GM23338 (cell line): ENCODE data around the gene HDAC8. TPM values are rescaled to one million over a fixed set of nuclear protein-coding genes. Genes with fewer than 3 reads are reported as not detected.

Source experiments
- ATAC-seq: fragments of 200-7000 bp; cut with Tn5 transposase; 3 replicates; pipeline ENCODE4 v1.9.1; 2020
- DNase-seq: peaks from one replicate; pipeline ENCODE4 v3.0.0-alpha.2; 2015; ENCODE audit warnings: low spot score
- H2AFZ ChIP-seq: fragments of 200-600 bp; sonication (generic); 2 replicates; pipeline ENCODE4 v1.8.0; 2016; ENCODE audit warnings: antibody characterized with exemption, mild to moderate bottlenecking, moderate library complexity
- H3F3A ChIP-seq: fragments of 200-600 bp; sonication (generic); replicated peaks from 2 replicates; pipeline ENCODE4 v1.8.0; 2017; ENCODE audit warnings: antibody characterized with exemption, mixed run types, low read depth
- H3K27ac ChIP-seq: fragments of 200-600 bp; sonication (generic); 2 replicates; pipeline ENCODE4 v1.6.1; 2016; ENCODE audit warnings: low read depth
- H3K27me3 ChIP-seq: fragments of 200-600 bp; sonication (generic); 2 replicates; pipeline ENCODE4 v1.8.0; 2016; ENCODE audit warnings: mild to moderate bottlenecking, mixed run types, moderate library complexity; ENCODE audit not compliant: insufficient read depth
- H3K36me3 ChIP-seq: fragments of 200-600 bp; sonication (generic); 2 replicates; pipeline ENCODE4 v1.8.0; 2016; ENCODE audit warnings: mild to moderate bottlenecking; ENCODE audit not compliant: insufficient read depth
- H3K4me1 ChIP-seq: fragments of 200-600 bp; sonication (generic); 2 replicates; pipeline ENCODE4 v1.8.0; 2016; ENCODE audit warnings: mild to moderate bottlenecking, moderate library complexity; ENCODE audit not compliant: insufficient read depth
- H3K4me2 ChIP-seq: fragments of 200-600 bp; sonication (generic); 2 replicates; pipeline ENCODE4 v1.7.1; 2017; ENCODE audit warnings: mixed run types
- H3K4me3 ChIP-seq: fragments of 200-600 bp; sonication (generic); 2 replicates; pipeline ENCODE4 v1.6.1; 2016; ENCODE audit warnings: mixed run types
- H3K79me2 ChIP-seq: fragments of 200-600 bp; sonication (generic); replicated peaks from 2 replicates; pipeline ENCODE4 v1.8.0; 2017; ENCODE audit warnings: mild to moderate bottlenecking; ENCODE audit not compliant: insufficient read depth
- H3K9me2 ChIP-seq: fragments of 200-600 bp; sonication (generic); 2 replicates; pipeline ENCODE4 v1.8.0; 2017; ENCODE audit not compliant: insufficient read depth
- H4K20me1 ChIP-seq: fragments of 200-600 bp; sonication (generic); replicated peaks from 2 replicates; pipeline ENCODE4 v1.8.0; 2017; ENCODE audit warnings: mild to moderate bottlenecking; ENCODE audit not compliant: insufficient read depth
- H3K27ac Mint-ChIP-seq: 2 replicates; pipeline ENCODE4 v1.8.0; 2020; ENCODE audit warnings: inconsistent platforms, mild to moderate bottlenecking, moderate library complexity, mixed read lengths
- H3K27me3 Mint-ChIP-seq: 3 replicates; pipeline ENCODE4 v1.8.0; 2022; ENCODE audit warnings: low read depth, mild to moderate bottlenecking, moderate library complexity, mixed read lengths, inconsistent platforms; ENCODE audit not compliant: insufficient read depth, poor library complexity
- H3K36me3 Mint-ChIP-seq: 3 replicates; pipeline ENCODE4 v1.8.0; 2021; ENCODE audit warnings: low read depth, mild to moderate bottlenecking, inconsistent platforms, moderate library complexity, mixed read lengths
- H3K4me1 Mint-ChIP-seq: 3 replicates; pipeline ENCODE4 v1.8.0; 2020; ENCODE audit warnings: mild to moderate bottlenecking, inconsistent platforms, mixed read lengths
- H3K4me3 Mint-ChIP-seq: 3 replicates; pipeline ENCODE4 v1.8.0; 2021; ENCODE audit warnings: moderate library complexity, mild to moderate bottlenecking, inconsistent platforms, mixed read lengths
- H3K9me3 Mint-ChIP-seq: 3 replicates; pipeline ENCODE4 v1.8.0; 2020; ENCODE audit warnings: moderate library complexity, mild to moderate bottlenecking, inconsistent platforms, mixed read lengths
- CREB1 ChIP-seq: fragments of 250-450 bp; sonication (Bioruptor Pico); IDR thresholded peaks from 2 replicates; pipeline ENCODE4 v1.5.0; 2020; ENCODE audit warnings: low read depth, mild to moderate bottlenecking, moderate library complexity
- EZH2 ChIP-seq: fragments of 200-600 bp; sonication (generic); IDR thresholded peaks from one replicate; pipeline ENCODE4 v1.8.0; 2017; ENCODE audit warnings: antibody characterized with exemption, mild to moderate bottlenecking, low read depth; ENCODE audit not compliant: unreplicated experiment
- EZH2phosphoT487 ChIP-seq: fragments of 200-600 bp; sonication (generic); IDR thresholded peaks from one replicate; pipeline ENCODE4 v1.8.1; 2018; ENCODE audit warnings: antibody characterized with exemption; ENCODE audit not compliant: unreplicated experiment
- JUNB ChIP-seq: IDR thresholded peaks from one replicate; pipeline ENCODE4 v1.6.1; 2016; ENCODE audit warnings: antibody characterized with exemption; ENCODE audit not compliant: unreplicated experiment
- NANOG ChIP-seq: IDR thresholded peaks from 2 replicates; pipeline ENCODE4 v1.6.1; 2016; ENCODE audit warnings: antibody characterized with exemption, borderline replicate concordance
- POLR2AphosphoS5 ChIP-seq: IDR thresholded peaks from 2 replicates; pipeline ENCODE4 v1.6.1; 2016; ENCODE audit warnings: antibody characterized with exemption, low read depth
- ZNF114 ChIP-seq: fragments of 250-450 bp; sonication (Bioruptor Pico); IDR thresholded peaks from 2 replicates; pipeline ENCODE4 v1.5.0; 2020; ENCODE audit warnings: mild to moderate bottlenecking, moderate library complexity
- ZNF331 ChIP-seq: fragments of 250-450 bp; sonication (Bioruptor Pico); IDR thresholded peaks from 2 replicates; pipeline ENCODE4 v1.5.0; 2020; ENCODE audit warnings: low read depth, mild to moderate bottlenecking, moderate library complexity
- polyA plus RNA-seq: library from polyadenylated mRNA; unstranded; fragments of >200 nt; fragmentation: Nextera tagmentation; extraction: Ambion mirVana; gene quantifications from 2 replicates; pipeline ENCODE4 v1.2.1, GENCODE V29; 2016
- total RNA-seq: library from RNA; depleted of rRNA; stranded (reverse); fragments of >200 nt; shearing (Covaris generic); gene quantifications from 2 replicates; pipeline ENCODE4 v1.2.3, GENCODE V29; 2014
- TF ChIP-seq, protein P1 (sequence below): fragments of 250-450 bp; sonication (Bioruptor Pico); IDR thresholded peaks from 2 replicates; pipeline ENCODE4 v1.5.0; 2020; ENCODE audit warnings: mild to moderate bottlenecking, moderate library complexity

HDAC8 gene
- total and polyA plus RNA-seq, 2 experiments from 2014 or later: 21.6 to 28.7 TPM

GRCh38 chrX:72368796-72369195, 203.8 kb downstream of the HDAC8 start:
- Mint-ChIP-seq H3K4me1 (peaks cover 17% of the 10 kb centered on the region), H3K27ac (no peak overlapping the region), H3K27me3 (peaks cover 2% of the 10 kb centered on the region), H3K36me3 (no peaks in the 10 kb centered on the region), H3K4me3 (no peak overlapping the region), H3K9me3 (no peaks in the 10 kb centered on the region)
- no peak overlapping the region for H2AFZ ChIP-seq
- no peak for TF ChIP-seq NANOG
- TF ChIP-seq CREB1 (CRISPR knock-in tag): no peak
- TF ChIP-seq, protein P1, sequence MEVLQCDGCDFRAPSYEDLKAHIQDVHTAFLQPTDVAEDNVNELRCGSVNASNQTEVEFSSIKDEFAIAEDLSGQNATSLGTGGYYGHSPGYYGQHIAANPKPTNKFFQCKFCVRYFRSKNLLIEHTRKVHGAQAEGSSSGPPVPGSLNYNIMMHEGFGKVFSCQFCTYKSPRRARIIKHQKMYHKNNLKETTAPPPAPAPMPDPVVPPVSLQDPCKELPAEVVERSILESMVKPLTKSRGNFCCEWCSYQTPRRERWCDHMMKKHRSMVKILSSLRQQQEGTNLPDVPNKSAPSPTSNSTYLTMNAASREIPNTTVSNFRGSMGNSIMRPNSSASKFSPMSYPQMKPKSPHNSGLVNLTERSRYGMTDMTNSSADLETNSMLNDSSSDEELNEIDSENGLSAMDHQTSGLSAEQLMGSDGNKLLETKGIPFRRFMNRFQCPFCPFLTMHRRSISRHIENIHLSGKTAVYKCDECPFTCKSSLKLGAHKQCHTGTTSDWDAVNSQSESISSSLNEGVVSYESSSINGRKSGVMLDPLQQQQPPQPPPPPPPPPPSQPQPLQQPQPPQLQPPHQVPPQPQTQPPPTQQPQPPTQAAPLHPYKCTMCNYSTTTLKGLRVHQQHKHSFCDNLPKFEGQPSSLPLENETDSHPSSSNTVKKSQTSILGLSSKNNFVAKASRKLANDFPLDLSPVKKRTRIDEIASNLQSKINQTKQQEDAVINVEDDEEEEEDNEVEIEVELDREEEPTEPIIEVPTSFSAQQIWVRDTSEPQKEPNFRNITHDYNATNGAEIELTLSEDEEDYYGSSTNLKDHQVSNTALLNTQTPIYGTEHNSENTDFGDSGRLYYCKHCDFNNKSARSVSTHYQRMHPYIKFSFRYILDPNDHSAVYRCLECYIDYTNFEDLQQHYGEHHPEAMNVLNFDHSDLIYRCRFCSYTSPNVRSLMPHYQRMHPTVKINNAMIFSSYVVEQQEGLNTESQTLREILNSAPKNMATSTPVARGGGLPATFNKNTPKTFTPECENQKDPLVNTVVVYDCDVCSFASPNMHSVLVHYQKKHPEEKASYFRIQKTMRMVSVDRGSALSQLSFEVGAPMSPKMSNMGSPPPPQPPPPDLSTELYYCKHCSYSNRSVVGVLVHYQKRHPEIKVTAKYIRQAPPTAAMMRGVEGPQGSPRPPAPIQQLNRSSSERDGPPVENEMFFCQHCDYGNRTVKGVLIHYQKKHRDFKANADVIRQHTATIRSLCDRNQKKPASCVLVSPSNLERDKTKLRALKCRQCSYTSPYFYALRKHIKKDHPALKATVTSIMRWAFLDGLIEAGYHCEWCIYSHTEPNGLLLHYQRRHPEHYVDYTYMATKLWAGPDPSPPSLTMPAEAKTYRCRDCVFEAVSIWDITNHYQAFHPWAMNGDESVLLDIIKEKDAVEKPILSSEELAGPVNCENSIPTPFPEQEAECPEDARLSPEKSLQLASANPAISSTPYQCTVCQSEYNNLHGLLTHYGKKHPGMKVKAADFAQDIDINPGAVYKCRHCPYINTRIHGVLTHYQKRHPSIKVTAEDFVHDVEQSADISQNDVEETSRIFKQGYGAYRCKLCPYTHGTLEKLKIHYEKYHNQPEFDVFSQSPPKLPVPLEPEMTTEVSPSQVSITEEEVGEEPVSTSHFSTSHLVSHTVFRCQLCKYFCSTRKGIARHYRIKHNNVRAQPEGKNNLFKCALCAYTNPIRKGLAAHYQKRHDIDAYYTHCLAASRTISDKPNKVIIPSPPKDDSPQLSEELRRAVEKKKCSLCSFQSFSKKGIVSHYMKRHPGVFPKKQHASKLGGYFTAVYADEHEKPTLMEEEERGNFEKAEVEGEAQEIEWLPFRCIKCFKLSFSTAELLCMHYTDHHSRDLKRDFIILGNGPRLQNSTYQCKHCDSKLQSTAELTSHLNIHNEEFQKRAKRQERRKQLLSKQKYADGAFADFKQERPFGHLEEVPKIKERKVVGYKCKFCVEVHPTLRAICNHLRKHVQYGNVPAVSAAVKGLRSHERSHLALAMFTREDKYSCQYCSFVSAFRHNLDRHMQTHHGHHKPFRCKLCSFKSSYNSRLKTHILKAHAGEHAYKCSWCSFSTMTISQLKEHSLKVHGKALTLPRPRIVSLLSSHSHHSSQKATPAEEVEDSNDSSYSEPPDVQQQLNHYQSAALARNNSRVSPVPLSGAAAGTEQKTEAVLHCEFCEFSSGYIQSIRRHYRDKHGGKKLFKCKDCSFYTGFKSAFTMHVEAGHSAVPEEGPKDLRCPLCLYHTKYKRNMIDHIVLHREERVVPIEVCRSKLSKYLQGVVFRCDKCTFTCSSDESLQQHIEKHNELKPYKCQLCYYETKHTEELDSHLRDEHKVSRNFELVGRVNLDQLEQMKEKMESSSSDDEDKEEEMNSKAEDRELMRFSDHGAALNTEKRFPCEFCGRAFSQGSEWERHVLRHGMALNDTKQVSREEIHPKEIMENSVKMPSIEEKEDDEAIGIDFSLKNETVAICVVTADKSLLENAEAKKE (CRISPR knock-in tag): no peak
- no peak for TF ChIP-seq ZNF331 (CRISPR knock-in tag)
- no peak for TF ChIP-seq JUNB
- no peak for TF ChIP-seq POLR2AphosphoS5
- TF ChIP-seq EZH2phosphoT487: no peak
- no peak for TF ChIP-seq ZNF114 (CRISPR knock-in tag)
- no peak for TF ChIP-seq EZH2
- H3F3A ChIP-seq: no peaks in the 10 kb centered on the region
- H3K4me2 ChIP-seq: no peak overlapping the region
- H3K4me1 ChIP-seq: no peaks in the 10 kb centered on the region
- H3K79me2 ChIP-seq: no peaks in the 10 kb centered on the region
- H3K27me3 ChIP-seq: no peaks in the 10 kb centered on the region
- H4K20me1 ChIP-seq: no peaks in the 10 kb centered on the region
- DNase-seq: no peak
- no peak overlapping the region for H3K4me3 ChIP-seq
- no peak for ATAC-seq
- no peaks in the 10 kb centered on the region for H3K36me3 ChIP-seq
- H3K9me2 ChIP-seq: no peaks in the 10 kb centered on the region
- H3K27ac ChIP-seq: no peak overlapping the region
